Karpas-422 (cell line): Measurements from ENCODE around the gene PTBP1. TPM values are rescaled to one million over a fixed set of nuclear protein-coding genes. Genes with fewer than 3 reads are reported as not detected.

ENCODE experiments used
- DNase-seq: peaks from one replicate; pipeline ENCODE4 v3.0.0-alpha.2; 2015
- H2AFZ ChIP-seq: fragments of 200-600 bp; sonication (generic); 2 replicates; pipeline ENCODE4 v1.6.1; 2014; ENCODE audit warnings: antibody characterized with exemption, low read length, mixed read lengths
- H3K27ac ChIP-seq: fragments of 200-600 bp; sonication (generic); 2 replicates; pipeline ENCODE4 v1.5.1; 2014; ENCODE audit warnings: mild to moderate bottlenecking, low read length, moderate library complexity
- H3K27me3 ChIP-seq: fragments of 200-600 bp; sonication (generic); 2 replicates; pipeline ENCODE4 v1.6.1; 2014; ENCODE audit warnings: low read length, mixed read lengths
- H3K36me3 ChIP-seq: fragments of 200-600 bp; sonication (generic); 2 replicates; pipeline ENCODE4 v1.6.1; 2014; ENCODE audit warnings: low read length, mixed read lengths; ENCODE audit not compliant: insufficient read depth
- H3K4me1 ChIP-seq: fragments of 200-600 bp; sonication (generic); 2 replicates; pipeline ENCODE4 v1.6.1; 2014; ENCODE audit warnings: mild to moderate bottlenecking, low read length, mixed read lengths
- H3K4me2 ChIP-seq: fragments of 200-600 bp; sonication (generic); 2 replicates; pipeline ENCODE4 v1.6.1; 2014; ENCODE audit warnings: low read length, low read depth, mild to moderate bottlenecking; ENCODE audit not compliant: poor library complexity, severe bottlenecking
- H3K4me3 ChIP-seq: fragments of 200-600 bp; sonication (generic); 2 replicates; pipeline ENCODE4 v1.5.1; 2014; ENCODE audit warnings: mild to moderate bottlenecking, antibody characterized with exemption, low read length, mixed read lengths
- H3K79me2 ChIP-seq: fragments of 200-600 bp; sonication (generic); 2 replicates; pipeline ENCODE4 v1.6.1; 2014; ENCODE audit warnings: mild to moderate bottlenecking, low read length, mixed read lengths
- H3K9ac ChIP-seq: fragments of 200-600 bp; sonication (generic); 2 replicates; pipeline ENCODE4 v1.6.0; 2014; ENCODE audit warnings: low read length
- H3K9me2 ChIP-seq: fragments of 200-600 bp; sonication (generic), shearing (Covaris generic); replicated peaks from 2 replicates; pipeline ENCODE4 v1.6.0; 2014; ENCODE audit warnings: mild to moderate bottlenecking, low read length, moderate library complexity; ENCODE audit not compliant: insufficient read depth
- H3K9me3 ChIP-seq: fragments of 300-700, 200-600 bp; sonication (generic); 2 replicates; pipeline ENCODE4 v1.6.1; 2014; ENCODE audit warnings: low read length, mixed read lengths
- H4K20me1 ChIP-seq: fragments of 200-600 bp; sonication (generic); 2 replicates; pipeline ENCODE4 v1.6.1; 2014; ENCODE audit warnings: mild to moderate bottlenecking, antibody characterized with exemption, low read length, low read depth; ENCODE audit not compliant: insufficient read depth
- total RNA-seq: library from RNA; depleted of rRNA; stranded (reverse); fragments of >200 nt; shearing (Covaris generic); gene quantifications from 2 replicates; pipeline ENCODE4 v1.2.3, GENCODE V29; 2014; ENCODE audit warnings: low replicate concordance

PTBP1 gene
- total RNA-seq, 1 experiment from 2014 or later = 170 TPM

DNA sequence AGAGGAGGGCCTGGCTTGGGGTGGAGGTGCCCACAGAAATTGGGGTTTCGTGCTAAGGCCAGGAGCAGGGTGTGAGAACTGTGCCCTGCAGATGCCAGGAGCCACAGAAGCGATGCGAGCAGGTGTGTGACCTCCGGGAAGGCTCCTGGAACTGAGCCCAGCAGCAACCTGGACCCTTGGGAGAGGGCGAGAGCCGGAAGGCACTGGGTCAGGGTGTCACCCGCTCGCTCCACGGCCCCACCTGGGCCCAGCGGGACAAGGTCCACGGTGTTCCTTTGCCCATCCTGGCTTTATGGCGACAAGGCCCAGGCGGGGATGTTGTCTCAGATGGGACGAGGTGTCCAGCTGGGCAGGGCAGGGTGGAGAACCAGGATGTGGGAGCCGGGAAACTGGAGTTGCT is 42.2 kb upstream of the PTBP1 start:
- no peaks in the 10 kb centered on the region for H3K79me2 ChIP-seq
- no peak overlapping the region for H3K27ac ChIP-seq
- no peaks in the 10 kb centered on the region for H3K9me2 ChIP-seq
- H3K4me1 ChIP-seq = no peaks in the 10 kb centered on the region
- H3K4me2 ChIP-seq = no peak overlapping the region
- no peaks in the 10 kb centered on the region for H4K20me1 ChIP-seq
- no peaks in the 10 kb centered on the region for H3K36me3 ChIP-seq
- H3K9me3 ChIP-seq = peaks cover 16% of the 10 kb centered on the region
- no peaks in the 10 kb centered on the region for H3K27me3 ChIP-seq
- DNase-seq = no peak
- no peak overlapping the region for H3K4me3 ChIP-seq
- no peak overlapping the region for H2AFZ ChIP-seq
- no peak overlapping the region for H3K9ac ChIP-seq

DNA sequence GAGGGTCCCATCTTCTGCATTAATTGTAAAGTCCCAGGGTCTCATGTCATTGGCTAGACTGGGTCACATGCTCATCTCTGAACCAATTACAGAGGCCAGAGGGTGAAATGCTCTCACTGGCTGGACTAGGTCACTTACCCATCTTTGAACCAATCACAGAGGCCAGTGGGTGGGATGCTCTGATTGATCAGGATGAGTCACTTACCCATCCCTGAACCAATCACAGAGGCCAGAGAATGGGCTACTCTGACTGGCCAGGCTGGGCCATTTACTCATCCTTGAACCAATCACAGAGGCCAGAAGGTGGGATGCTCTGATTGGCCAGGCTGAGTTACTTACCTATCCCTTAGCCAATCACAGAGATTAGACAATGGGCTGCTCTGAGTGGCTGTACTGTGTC is 41.0 kb upstream of the PTBP1 start:
- Histone ChIP-seq H3K79me2 (no peaks in the 10 kb centered on the region), H3K4me3 (no peak overlapping the region), H3K36me3 (no peaks in the 10 kb centered on the region), H3K9ac (no peak overlapping the region), H3K4me1 (no peaks in the 10 kb centered on the region), H3K27ac (no peak overlapping the region), H3K9me2 (no peaks in the 10 kb centered on the region), H3K27me3 (no peaks in the 10 kb centered on the region), H3K4me2 (no peak overlapping the region), H4K20me1 (no peaks in the 10 kb centered on the region), H3K9me3 (peaks cover 16% of the 10 kb centered on the region), H2AFZ (no peak overlapping the region)
- DNase-seq = peak; percentile 93

DNA sequence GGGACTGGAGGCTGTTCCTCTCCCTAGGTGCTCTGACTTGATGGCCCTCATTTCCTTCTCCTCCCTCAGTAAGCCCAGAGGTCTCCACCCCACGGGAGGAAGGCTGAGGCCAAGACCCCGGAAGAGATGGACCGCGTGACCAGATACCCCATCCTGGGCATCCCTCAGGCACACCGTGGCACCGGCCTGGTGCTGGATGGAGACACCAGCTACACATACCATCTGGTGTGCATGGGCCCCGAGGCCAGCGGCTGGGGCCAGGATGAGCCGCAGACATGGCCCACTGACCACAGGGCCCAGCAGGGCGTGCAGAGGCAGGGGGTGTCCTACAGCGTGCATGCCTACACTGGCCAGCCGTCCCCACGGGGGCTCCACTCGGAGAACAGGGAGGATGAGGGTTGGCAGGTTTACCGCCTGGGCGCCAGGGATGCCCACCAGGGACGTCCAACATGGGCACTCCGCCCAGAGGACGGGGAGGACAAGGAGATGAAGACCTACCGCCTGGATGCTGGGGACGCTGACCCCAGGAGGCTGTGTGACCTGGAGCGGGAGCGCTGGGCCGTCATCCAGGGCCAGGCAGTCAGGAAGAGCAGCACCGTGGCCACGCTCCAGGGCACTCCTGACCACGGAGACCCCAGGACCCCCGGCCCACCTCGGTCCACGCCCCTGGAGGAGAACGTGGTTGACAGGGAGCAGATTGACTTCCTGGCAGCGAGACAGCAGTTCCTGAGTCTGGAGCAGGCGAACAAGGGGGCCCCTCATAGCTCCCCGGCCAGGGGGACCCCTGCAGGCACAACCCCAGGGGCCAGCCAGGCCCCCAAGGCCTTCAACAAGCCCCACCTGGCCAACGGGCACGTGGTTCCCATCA is 40.2 kb upstream of the PTBP1 start:
- H3K4me3 ChIP-seq = no peak overlapping the region
- no peak overlapping the region for H3K4me2 ChIP-seq
- no peaks in the 10 kb centered on the region for H3K79me2 ChIP-seq
- peaks cover 16% of the 10 kb centered on the region for H3K9me3 ChIP-seq
- no peak overlapping the region for H3K27ac ChIP-seq
- H3K27me3 ChIP-seq = no peaks in the 10 kb centered on the region
- no peaks in the 10 kb centered on the region for H3K9me2 ChIP-seq
- no peak overlapping the region for H2AFZ ChIP-seq
- H4K20me1 ChIP-seq = no peaks in the 10 kb centered on the region
- no peak overlapping the region for H3K9ac ChIP-seq
- H3K36me3 ChIP-seq = no peaks in the 10 kb centered on the region
- no peak for DNase-seq
- no peaks in the 10 kb centered on the region for H3K4me1 ChIP-seq

DNA sequence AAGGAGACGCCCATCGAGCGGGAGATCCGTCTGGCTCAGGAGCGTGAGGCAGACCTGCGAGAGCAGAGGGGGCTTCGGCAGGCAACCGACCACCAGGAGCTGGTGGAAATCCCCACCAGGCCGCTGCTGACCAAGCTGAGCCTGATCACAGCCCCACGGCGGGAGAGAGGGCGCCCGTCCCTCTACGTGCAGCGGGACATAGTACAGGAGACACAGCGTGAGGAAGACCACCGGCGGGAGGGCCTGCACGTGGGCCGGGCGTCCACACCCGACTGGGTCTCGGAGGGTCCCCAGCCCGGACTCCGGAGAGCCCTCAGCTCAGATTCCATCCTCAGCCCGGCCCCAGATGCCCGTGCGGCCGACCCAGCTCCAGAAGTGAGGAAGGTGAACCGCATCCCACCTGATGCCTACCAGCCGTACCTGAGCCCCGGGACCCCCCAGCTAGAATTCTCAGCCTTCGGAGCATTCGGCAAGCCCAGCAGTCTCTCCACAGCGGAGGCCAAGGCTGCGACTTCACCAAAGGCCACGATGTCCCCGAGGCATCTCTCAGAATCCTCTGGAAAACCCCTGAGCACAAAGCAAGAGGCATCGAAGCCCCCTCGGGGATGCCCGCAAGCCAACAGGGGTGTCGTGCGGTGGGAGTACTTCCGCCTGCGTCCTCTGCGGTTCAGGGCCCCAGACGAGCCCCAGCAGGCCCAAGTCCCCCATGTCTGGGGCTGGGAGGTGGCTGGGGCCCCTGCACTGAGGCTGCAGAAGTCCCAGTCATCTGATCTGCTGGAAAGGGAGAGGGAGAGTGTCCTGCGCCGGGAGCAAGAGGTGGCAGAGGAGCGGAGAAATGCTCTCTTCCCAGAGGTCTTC is 39.2 kb upstream of the PTBP1 start:
- Histone ChIP-seq H3K79me2 (no peaks in the 10 kb centered on the region), H3K36me3 (no peaks in the 10 kb centered on the region), H3K27me3 (no peaks in the 10 kb centered on the region), H4K20me1 (no peaks in the 10 kb centered on the region), H3K4me3 (no peak overlapping the region), H3K9ac (no peak overlapping the region), H3K9me2 (no peaks in the 10 kb centered on the region), H3K27ac (no peak overlapping the region), H3K4me2 (no peak overlapping the region), H3K4me1 (no peaks in the 10 kb centered on the region), H3K9me3 (peaks cover 16% of the 10 kb centered on the region), H2AFZ (no peak overlapping the region)
- DNase-seq = no peak

DNA sequence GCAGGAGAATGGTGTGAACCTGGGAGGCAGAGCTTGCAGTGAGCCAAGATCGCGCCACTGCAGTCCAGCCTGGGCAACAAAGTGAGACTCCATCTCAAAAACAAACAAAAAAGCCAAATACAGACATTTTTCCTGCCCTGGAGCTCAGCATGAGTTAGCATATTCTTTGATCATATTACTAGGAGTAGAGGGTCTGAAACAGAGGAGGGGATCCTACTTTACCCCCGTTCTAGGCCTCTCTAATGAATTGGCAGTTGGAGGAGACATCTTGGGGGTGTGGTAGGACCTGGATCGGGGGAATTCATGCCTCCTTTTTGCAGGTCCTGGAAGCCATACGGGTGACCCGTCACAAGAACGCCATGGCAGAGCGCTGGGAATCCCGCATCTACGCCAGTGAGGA is 34.1 kb upstream of the PTBP1 start:
- DNase-seq = no peak
- Histone ChIP-seq H3K9me3 (no peaks in the 10 kb centered on the region), H3K27me3 (no peaks in the 10 kb centered on the region), H3K9me2 (no peaks in the 10 kb centered on the region), H4K20me1 (no peaks in the 10 kb centered on the region), H3K4me3 (no peak overlapping the region), H3K4me2 (no peak overlapping the region), H3K4me1 (no peaks in the 10 kb centered on the region), H3K36me3 (no peaks in the 10 kb centered on the region), H3K9ac (no peak overlapping the region), H3K79me2 (no peaks in the 10 kb centered on the region), H3K27ac (no peak overlapping the region), H2AFZ (no peak overlapping the region)

DNA sequence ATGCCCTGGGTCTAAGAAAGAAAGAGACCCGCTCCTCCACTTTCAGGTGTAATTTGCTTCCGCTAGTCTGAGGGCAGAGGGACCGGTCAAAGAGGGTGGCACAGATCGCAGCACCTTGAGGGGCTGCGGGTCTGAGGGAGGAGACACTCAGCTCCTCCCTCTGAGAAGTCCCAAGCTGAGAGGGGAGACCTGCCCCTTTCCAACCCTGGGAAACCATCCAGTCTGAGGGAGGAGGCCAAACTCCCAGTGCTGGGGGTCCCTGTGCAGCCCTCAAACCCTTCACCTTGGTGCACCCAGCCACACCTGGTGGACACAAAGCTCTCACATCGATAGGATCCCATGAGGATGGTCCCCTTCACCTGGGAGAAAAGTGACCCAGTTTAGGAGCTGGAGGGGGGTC is 33.4 kb upstream of the PTBP1 start:
- H3K36me3 ChIP-seq = no peaks in the 10 kb centered on the region
- no peak overlapping the region for H2AFZ ChIP-seq
- H3K4me3 ChIP-seq = no peak overlapping the region
- H3K27me3 ChIP-seq = no peaks in the 10 kb centered on the region
- no peaks in the 10 kb centered on the region for H4K20me1 ChIP-seq
- no peak overlapping the region for H3K4me2 ChIP-seq
- no peaks in the 10 kb centered on the region for H3K4me1 ChIP-seq
- H3K9me2 ChIP-seq = no peaks in the 10 kb centered on the region
- H3K9me3 ChIP-seq = no peaks in the 10 kb centered on the region
- DNase-seq = no peak
- H3K9ac ChIP-seq = no peak overlapping the region
- no peak overlapping the region for H3K27ac ChIP-seq
- no peaks in the 10 kb centered on the region for H3K79me2 ChIP-seq

DNA sequence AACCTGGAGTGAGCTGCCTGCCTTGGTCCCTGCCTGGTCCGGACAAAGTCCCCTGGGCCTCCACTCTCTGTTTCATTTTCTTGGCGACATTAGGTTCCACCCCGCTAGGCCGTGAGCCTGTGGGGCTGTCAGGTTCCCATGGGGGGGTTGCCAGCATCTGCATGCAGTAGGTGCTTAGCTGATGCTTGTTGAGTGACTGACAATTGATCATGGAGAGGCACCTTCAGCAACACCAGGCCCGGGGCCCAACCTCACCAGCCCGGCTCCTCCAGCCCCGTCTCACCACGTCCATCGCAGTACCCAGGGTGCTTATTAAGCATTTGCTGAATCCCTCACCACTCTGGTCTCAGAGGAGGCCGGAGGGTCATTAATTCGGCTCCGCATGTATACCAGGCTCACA is 33.0 kb upstream of the PTBP1 start:
- Histone ChIP-seq H3K4me3 (no peak overlapping the region), H3K79me2 (no peaks in the 10 kb centered on the region), H3K27ac (no peak overlapping the region), H3K9ac (no peak overlapping the region), H3K36me3 (no peaks in the 10 kb centered on the region), H2AFZ (no peak overlapping the region), H3K4me2 (no peak overlapping the region), H3K27me3 (no peaks in the 10 kb centered on the region), H3K4me1 (no peaks in the 10 kb centered on the region), H3K9me2 (no peaks in the 10 kb centered on the region), H4K20me1 (no peaks in the 10 kb centered on the region), H3K9me3 (no peaks in the 10 kb centered on the region)
- no peak for DNase-seq

DNA sequence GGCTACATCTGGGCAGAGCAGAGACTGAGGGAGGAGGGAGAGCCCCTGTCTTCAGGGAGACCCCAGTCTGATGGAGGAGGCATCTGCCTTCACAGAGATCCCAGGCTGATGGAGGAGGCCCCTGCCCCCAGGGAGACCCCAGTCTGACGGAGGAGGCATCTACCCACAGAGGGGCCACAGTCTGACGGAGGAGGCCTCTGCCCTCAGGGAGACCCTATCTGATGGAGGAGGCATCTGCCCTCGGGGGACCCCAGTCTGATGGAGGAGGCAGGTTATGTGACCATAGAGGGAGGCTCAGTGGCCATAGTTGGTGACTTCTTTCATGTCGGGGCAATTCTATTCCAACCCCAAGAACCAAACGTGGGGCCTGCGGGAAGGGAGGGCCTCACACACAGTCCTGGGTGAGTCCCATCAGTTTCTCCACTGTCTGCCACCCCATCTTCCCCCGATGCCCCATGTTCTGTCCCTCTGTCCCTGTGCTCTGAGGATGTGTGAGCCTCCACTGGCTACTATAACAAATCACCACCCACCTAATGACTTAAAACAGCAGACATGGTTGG is 32.0 kb upstream of the PTBP1 start:
- H3K9me3 ChIP-seq = no peaks in the 10 kb centered on the region
- no peaks in the 10 kb centered on the region for H3K36me3 ChIP-seq
- H2AFZ ChIP-seq = no peak overlapping the region
- H3K4me3 ChIP-seq = no peak overlapping the region
- H3K27ac ChIP-seq = no peak overlapping the region
- H3K4me1 ChIP-seq = no peaks in the 10 kb centered on the region
- no peaks in the 10 kb centered on the region for H3K79me2 ChIP-seq
- H3K27me3 ChIP-seq = no peaks in the 10 kb centered on the region
- no peak for DNase-seq
- no peaks in the 10 kb centered on the region for H4K20me1 ChIP-seq
- no peaks in the 10 kb centered on the region for H3K9me2 ChIP-seq
- H3K9ac ChIP-seq = no peak overlapping the region
- H3K4me2 ChIP-seq = no peak overlapping the region
